GM18502 (cell line): ENCODE measurements around the gene TMEM88.

Source experiments
- ATAC-seq: cut with Tn5 transposase; IDR thresholded peaks from one replicate; pipeline ENCODE4 v1.9.1; 2021; ENCODE audit warnings: mild to moderate bottlenecking; ENCODE audit not compliant: unreplicated experiment, poor library complexity

Gene TMEM88

GRCh38 chr17:7882068-7882467 is 27.2 kb downstream of the TMEM88 start:
- ATAC-seq = no peak

GRCh38 chr17:7882629-7883028 is 27.8 kb downstream of the TMEM88 start:
- ATAC-seq = no peak

- no peak for ATAC-seq
These were observed 29.0 kb downstream of the TMEM88 start for GRCh38 chr17:7883781-7884386.

GRCh38 chr17:7884581-7885366 is 29.9 kb downstream of the TMEM88 start:
- no peak for ATAC-seq

- ATAC-seq = no peak
These were observed 30.7 kb downstream of the TMEM88 start for GRCh38 chr17:7885367-7886226.

- no peak for ATAC-seq
These were observed 31.6 kb downstream of the TMEM88 start for GRCh38 chr17:7886227-7887037.

- ATAC-seq = no peak
These were observed 32.2 kb downstream of the TMEM88 start for GRCh38 chr17:7887038-7887481.

GRCh38 chr17:7887482-7888183 is 32.8 kb downstream of the TMEM88 start:
- peak; percentile 50 for ATAC-seq

GRCh38 chr17:7888184-7888920 is 33.5 kb downstream of the TMEM88 start, which contains the start of gene CHD3:
CHD3 (plus strand) TSS chr17:7888789; CDS start chr17:7889001, 212 bp downstream.
- no peak for ATAC-seq

GRCh38 chr17:7889166-7889955 is 34.5 kb downstream of the TMEM88 start:
- no peak for ATAC-seq

GRCh38 chr17:7893187-7893880 is 38.5 kb downstream of the TMEM88 start:
- no peak for ATAC-seq

GRCh38 chr17:7894226-7894625 is 39.4 kb downstream of the TMEM88 start:
- ATAC-seq = no peak

GRCh38 chr17:7894866-7895265 is 40.0 kb downstream of the TMEM88 start:
- no peak for ATAC-seq

- no peak for ATAC-seq
These were observed 42.2 kb downstream of the TMEM88 start for GRCh38 chr17:7897090-7897489.

GRCh38 chr17:7897773-7898172 is 42.9 kb downstream of the TMEM88 start:
- ATAC-seq = no peak

GRCh38 chr17:7903154-7904103 is 48.6 kb downstream of the TMEM88 start:
- ATAC-seq = no peak
